Colonic mucosa (tissue), 4 donors: ENCODE results near the gene PLXNA4. TPM values are rescaled to one million over a fixed set of nuclear protein-coding genes. Genes with fewer than 3 reads are reported as not detected.

Experiments used
- DNase-seq: peaks from one replicate; pipeline ENCODE4 v3.0.0-alpha.2; 2020
- H3K27ac ChIP-seq: fragments of 200-600 bp; one replicate; pipeline ENCODE4 v1.8.0; 2021
- H3K27me3 ChIP-seq: fragments of 200-600 bp; one replicate; pipeline ENCODE4 v1.8.0; 2021
- H3K36me3 ChIP-seq: fragments of 200-600 bp; one replicate; pipeline ENCODE4 v1.8.0; 2021
- H3K4me1 ChIP-seq: fragments of 200-600 bp; one replicate; pipeline ENCODE4 v1.8.0; 2021; ENCODE audit warnings: mild to moderate bottlenecking
- H3K4me3 ChIP-seq: fragments of 200-600 bp; one replicate; pipeline ENCODE4 v1.8.0; 2021
- H3K9ac ChIP-seq, 2 donors: one replicate each; pipeline ENCODE4 v1.7.0; 2013; ENCODE audit warnings: control low read depth in 2 of 2, low read depth in 2 of 2, low read length in 2 of 2
- H3K9me3 ChIP-seq: fragments of 200-600 bp; one replicate; pipeline ENCODE4 v1.8.0; 2021
- intact Hi-C: fragments of 100-400 bp; cut with DNase I; formaldehyde crosslinking; loops from one replicate; pipeline ENCODE4 v1.14.1; 2022
- total RNA-seq, 2 donors: library from RNA; stranded (reverse); fragmentation: NEBNext Ultra II Directional in 1 of 2; extraction: Animal tissue kit (Norgen Biotek cat#: 25700) in 1 of 2; gene quantifications; one replicate each; pipeline ENCODE4 v1.2.1, GENCODE V29; 2021
- TF ChIP-seq, protein P1 (sequence below): fragments of 200-600 bp; IDR thresholded peaks from one replicate; pipeline ENCODE4 v1.8.0; 2022; ENCODE audit warnings: antibody characterized with exemption, mild to moderate bottlenecking
- donor health status: healthy.
- donor health status: DM: no; HTN: no; CAD: no.
- donor health status: DM: no; HTN: no; CAD: no.

The PLXNA4 gene
- total RNA-seq, 2 donors from 2014 or later = 0.15 to 0.77 TPM

DNA sequence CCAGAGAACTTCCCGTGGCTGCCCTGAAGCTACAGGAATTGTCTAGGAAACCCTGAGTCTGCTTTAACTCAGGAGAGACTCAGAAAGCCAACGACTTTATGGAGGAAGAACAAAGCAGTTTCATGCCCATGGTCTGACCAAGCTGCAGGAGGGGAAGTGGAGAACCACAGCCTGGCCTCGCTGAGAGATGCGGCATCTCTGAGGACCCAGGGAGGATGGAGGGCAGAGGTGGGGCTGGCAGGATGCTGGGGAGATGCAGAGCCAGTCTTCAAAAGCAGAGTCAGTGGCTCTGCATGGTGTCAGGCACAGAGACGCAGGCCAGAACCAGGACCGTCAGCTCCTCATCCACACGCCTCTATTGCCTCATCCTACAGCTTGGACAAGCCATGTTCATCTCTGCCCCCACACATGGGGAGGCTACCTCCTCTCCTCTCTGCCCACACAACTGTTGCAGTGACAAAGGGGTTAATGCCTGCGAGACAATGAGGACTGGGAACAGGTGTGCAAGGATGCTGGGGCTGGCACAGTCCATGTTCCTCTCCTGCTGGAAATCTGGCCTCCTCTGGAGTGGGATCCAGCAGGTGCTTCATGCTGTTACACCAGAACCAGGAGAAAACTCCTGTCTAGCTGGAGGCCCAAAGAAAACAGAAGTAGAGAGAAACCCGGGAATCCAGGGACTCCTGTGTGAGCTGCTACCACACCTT lies 267.0 kb downstream of the PLXNA4 start:
- H3K4me3 ChIP-seq = no peak overlapping the region
- TF ChIP-seq, protein P1, sequence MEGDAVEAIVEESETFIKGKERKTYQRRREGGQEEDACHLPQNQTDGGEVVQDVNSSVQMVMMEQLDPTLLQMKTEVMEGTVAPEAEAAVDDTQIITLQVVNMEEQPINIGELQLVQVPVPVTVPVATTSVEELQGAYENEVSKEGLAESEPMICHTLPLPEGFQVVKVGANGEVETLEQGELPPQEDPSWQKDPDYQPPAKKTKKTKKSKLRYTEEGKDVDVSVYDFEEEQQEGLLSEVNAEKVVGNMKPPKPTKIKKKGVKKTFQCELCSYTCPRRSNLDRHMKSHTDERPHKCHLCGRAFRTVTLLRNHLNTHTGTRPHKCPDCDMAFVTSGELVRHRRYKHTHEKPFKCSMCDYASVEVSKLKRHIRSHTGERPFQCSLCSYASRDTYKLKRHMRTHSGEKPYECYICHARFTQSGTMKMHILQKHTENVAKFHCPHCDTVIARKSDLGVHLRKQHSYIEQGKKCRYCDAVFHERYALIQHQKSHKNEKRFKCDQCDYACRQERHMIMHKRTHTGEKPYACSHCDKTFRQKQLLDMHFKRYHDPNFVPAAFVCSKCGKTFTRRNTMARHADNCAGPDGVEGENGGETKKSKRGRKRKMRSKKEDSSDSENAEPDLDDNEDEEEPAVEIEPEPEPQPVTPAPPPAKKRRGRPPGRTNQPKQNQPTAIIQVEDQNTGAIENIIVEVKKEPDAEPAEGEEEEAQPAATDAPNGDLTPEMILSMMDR = no peak
- no peak overlapping the region for H3K9ac ChIP-seq
- no peaks in the 10 kb centered on the region for H3K4me1 ChIP-seq
- H3K36me3 ChIP-seq = no peaks in the 10 kb centered on the region
- no peaks in the 10 kb centered on the region for H3K27me3 ChIP-seq
- no peak overlapping the region for H3K27ac ChIP-seq
- DNase-seq = no peak
- intact Hi-C loops = no loop called here
- no peaks in the 10 kb centered on the region for H3K9me3 ChIP-seq

DNA sequence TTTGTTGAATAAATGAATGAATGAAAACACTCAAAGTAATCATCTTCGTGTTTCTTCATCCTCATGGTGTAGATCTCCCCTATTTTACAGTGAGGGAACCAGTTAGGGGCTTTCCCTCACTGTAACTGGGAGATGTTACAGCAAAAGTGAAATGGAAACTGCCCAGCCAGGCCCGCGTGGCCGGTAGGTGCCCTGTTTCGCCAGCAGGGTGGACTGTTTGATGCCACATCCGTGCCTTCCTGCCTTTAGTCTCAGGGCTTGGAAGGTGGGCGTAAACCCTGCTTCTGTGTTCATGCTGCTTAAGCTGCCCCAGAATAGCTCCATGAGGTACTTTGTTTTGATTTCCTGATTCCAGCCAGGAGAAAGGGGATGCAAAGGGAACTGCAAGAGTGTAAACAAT lies 268.8 kb downstream of the PLXNA4 start:
- Histone ChIP-seq H3K27ac (no peak overlapping the region), H3K9ac (no peak overlapping the region), H3K27me3 (no peaks in the 10 kb centered on the region), H3K9me3 (no peaks in the 10 kb centered on the region), H3K36me3 (no peaks in the 10 kb centered on the region), H3K4me1 (no peaks in the 10 kb centered on the region), H3K4me3 (no peak overlapping the region)
- intact Hi-C loops = no loop called here
- DNase-seq = no peak
- TF ChIP-seq, protein P1 = no peak

GRCh38 chr7:132300599-132301277 lies 275.5 kb downstream of the PLXNA4 start:
- Histone ChIP-seq H3K9ac (no peak overlapping the region), H3K9me3 (no peaks in the 10 kb centered on the region), H3K36me3 (no peaks in the 10 kb centered on the region), H3K27me3 (no peaks in the 10 kb centered on the region), H3K4me3 (no peak overlapping the region), H3K4me1 (no peaks in the 10 kb centered on the region), H3K27ac (no peak overlapping the region)
- DNase-seq = no peak
- TF ChIP-seq, protein P1 = no peak
- intact Hi-C loops = no loop called here

DNA sequence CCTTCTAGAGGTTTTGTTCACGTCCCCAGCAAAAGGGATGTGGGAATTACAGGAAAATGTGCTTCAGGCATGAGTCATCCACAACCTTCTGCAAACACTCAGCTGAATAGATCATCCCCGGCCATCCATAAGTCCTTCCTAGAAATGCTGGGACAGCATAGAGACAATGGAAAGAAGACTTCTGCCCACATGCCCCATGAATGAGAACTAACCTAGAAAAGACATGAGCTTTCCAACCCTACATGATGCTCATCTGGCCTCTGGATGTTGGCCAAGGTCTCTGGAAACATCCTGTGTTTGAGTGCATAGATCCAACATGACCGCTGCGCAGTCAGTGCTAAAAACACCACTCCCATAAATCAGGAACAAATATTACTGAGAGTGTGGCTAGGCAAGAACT lies 277.5 kb downstream of the PLXNA4 start:
- no peak overlapping the region for H3K4me3 ChIP-seq
- no peaks in the 10 kb centered on the region for H3K27me3 ChIP-seq
- intact Hi-C loops = no loop called here
- H3K9me3 ChIP-seq = no peaks in the 10 kb centered on the region
- no peak overlapping the region for H3K9ac ChIP-seq
- H3K4me1 ChIP-seq = no peaks in the 10 kb centered on the region
- no peak for DNase-seq
- TF ChIP-seq, protein P1 = no peak
- H3K36me3 ChIP-seq = no peaks in the 10 kb centered on the region
- H3K27ac ChIP-seq = no peak overlapping the region

- Histone ChIP-seq H3K9ac (no peak overlapping the region), H3K36me3 (no peaks in the 10 kb centered on the region), H3K4me3 (no peak overlapping the region), H3K4me1 (no peaks in the 10 kb centered on the region), H3K27me3 (no peaks in the 10 kb centered on the region), H3K27ac (no peak overlapping the region), H3K9me3 (no peaks in the 10 kb centered on the region)
- TF ChIP-seq, protein P1 = no peak
- no peak for DNase-seq
- intact Hi-C loops = no loop called here
Observed at GRCh38 chr7:132296820-132297219, 279.4 kb downstream of the PLXNA4 start.
